ENCODE measurements around the gene OAT. TPM values are rescaled to one million over a fixed set of nuclear protein-coding genes. Genes with fewer than 3 reads are reported as not detected.

The OAT gene
- total and polyA plus RNA-seq, 8 donors = 9.9 to 35.5 (median 20.5) TPM

DNA sequence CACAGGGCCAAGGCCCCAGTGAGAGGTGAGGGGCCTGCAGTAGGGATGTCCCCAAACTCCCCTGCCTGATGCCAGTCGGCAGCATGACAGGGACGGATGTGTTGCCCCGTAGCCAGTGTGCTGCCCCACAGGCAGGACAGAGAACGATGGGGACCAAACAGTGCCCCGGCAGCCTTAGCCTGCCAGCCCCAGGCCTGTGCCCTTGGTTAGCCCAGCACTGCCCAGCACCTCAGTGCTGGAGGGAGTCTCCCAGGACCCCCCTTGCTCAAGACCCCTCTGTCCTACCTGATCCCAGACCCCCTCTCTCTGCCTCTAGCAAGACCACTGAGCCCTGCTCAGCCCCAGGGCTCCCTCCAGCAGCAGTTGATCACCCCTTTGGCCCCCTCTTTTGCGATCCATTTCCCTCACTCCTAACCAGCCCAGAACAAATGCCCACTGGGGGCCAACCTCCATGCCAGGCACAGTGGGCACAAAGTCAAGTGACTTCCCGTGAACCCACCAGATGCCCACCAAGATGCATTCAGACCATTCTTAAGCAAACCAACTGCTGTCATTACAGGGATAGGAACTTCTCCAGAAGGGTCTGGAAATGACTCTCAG, 34.0 kb downstream of the OAT start:
- 64 to 82% methylated on average over 7 of the region's 7 CpGs for WGBS, 2 donors
- H3K4me1 ChIP-seq = no peaks in the 10 kb centered on the region
- intact Hi-C loops (cut with DNase I) = loop anchor here in 1 of 3 donors (5.0 kb wide), 1 partner anchor 387 kb away; no protein-coding TSS in a partner anchor
- no peak for ATAC-seq
- H3K36me3 ChIP-seq = no peaks in the 10 kb centered on the region
- H3K4me3 ChIP-seq = no peak overlapping the region
- no peak for FAIRE-seq
- TF ChIP-seq, protein P1, sequence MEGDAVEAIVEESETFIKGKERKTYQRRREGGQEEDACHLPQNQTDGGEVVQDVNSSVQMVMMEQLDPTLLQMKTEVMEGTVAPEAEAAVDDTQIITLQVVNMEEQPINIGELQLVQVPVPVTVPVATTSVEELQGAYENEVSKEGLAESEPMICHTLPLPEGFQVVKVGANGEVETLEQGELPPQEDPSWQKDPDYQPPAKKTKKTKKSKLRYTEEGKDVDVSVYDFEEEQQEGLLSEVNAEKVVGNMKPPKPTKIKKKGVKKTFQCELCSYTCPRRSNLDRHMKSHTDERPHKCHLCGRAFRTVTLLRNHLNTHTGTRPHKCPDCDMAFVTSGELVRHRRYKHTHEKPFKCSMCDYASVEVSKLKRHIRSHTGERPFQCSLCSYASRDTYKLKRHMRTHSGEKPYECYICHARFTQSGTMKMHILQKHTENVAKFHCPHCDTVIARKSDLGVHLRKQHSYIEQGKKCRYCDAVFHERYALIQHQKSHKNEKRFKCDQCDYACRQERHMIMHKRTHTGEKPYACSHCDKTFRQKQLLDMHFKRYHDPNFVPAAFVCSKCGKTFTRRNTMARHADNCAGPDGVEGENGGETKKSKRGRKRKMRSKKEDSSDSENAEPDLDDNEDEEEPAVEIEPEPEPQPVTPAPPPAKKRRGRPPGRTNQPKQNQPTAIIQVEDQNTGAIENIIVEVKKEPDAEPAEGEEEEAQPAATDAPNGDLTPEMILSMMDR (IDR thresholded peaks at IDR 0.05) = no peak
- no peaks in the 10 kb centered on the region for H3K27me3 ChIP-seq
- no peaks in the 10 kb centered on the region for H3K9me3 ChIP-seq
- no peak for DNase-seq
- H3K27ac ChIP-seq = no peak overlapping the region

DNA sequence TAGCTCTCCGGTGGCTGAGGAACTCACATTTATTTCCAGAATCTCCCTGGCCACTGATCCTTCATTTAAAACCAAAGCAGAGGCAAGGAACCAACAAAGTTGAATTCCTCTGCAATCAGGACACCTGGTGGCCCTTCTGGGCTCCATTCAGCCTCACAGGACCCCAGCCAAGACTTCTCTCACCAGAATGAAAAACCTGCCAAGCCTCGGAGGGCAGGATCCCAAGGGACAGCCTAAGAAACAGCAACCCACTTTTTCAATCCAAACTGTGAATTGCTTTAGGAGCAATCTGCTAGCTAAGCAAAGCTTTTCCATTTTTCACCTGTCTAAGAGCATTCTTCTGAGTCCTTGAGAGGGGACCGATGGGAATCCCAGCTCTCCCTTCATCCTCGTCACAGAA, 34.6 kb downstream of the OAT start:
- DNase-seq = no peak
- Histone ChIP-seq H3K27me3 (no peaks in the 10 kb centered on the region), H3K36me3 (no peaks in the 10 kb centered on the region), H3K4me1 (no peaks in the 10 kb centered on the region), H3K9me3 (no peaks in the 10 kb centered on the region), H3K4me3 (no peak overlapping the region), H3K27ac (no peak overlapping the region)
- TF ChIP-seq, protein P1 (IDR thresholded peaks at IDR 0.05) = no peak
- intact Hi-C loops (cut with DNase I) = no loop called here
- FAIRE-seq = no peak
- WGBS, 2 donors = 55 to 59% methylated on average over 4 of the region's 4 CpGs
- no peak for ATAC-seq

DNA sequence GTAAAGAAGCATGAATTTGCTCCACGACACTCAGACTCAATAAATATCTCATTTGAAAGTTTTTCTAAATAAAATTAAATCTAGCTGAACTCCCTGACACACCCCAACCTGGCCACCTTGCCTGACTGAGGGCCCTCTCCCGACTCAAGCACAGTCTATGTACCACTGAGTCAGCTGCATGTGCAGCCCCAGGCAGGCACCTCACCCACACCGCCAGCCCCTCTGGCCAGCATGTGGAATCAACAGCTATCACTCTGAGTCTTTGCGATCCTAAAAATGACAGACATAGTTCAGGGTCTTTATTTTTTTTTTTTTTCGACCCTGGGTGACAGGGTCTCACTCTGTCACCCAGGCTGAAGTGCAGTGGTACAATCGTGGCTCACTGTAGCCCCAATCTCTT, 35.2 kb downstream of the OAT start:
- TF ChIP-seq, protein P1 (IDR thresholded peaks at IDR 0.05) = no peak
- no peak overlapping the region for H3K4me3 ChIP-seq
- WGBS, 2 donors = 54 to 56% methylated on average over 6 of the region's 6 CpGs
- H3K27ac ChIP-seq = no peak overlapping the region
- H3K9me3 ChIP-seq = no peaks in the 10 kb centered on the region
- ATAC-seq = no peak
- DNase-seq = no peak
- no peak for FAIRE-seq
- intact Hi-C loops (cut with DNase I) = no loop called here
- no peaks in the 10 kb centered on the region for H3K4me1 ChIP-seq
- no peaks in the 10 kb centered on the region for H3K27me3 ChIP-seq
- no peaks in the 10 kb centered on the region for H3K36me3 ChIP-seq

DNA sequence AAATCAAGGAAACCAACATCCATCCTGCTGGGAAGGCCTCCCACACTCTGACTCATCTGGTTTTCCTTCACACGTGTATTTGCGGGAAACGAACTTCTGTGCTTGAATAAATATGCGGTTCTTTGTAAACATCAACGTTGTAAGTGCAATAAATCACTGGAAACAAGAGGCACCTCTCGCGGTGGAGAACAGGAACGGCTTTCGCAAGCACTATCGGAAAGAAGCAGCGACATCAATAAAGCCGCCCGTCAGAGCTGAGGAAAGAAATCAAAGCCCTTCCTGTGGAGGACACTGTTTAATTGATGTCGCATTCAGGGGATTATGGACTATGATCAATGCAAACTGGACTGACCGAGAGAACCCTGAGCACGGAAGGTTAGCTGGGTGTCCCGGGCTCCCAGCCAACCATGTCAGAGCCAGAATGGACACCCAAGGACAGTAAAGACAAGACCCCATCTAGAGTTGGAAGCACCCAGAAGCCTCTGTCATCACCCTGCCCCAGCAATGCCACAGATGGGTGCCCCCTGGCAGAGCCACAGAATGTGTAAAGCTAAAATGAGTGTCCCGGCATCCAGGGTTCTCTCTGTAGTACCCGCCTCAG, 37.6 kb downstream of the OAT start:
- FAIRE-seq = no peak
- H3K9me3 ChIP-seq = no peaks in the 10 kb centered on the region
- intact Hi-C loops (cut with DNase I) = no loop called here
- no peaks in the 10 kb centered on the region for H3K4me1 ChIP-seq
- ATAC-seq = peak in 1 of 4 donors; percentile 51
- no peaks in the 10 kb centered on the region for H3K27me3 ChIP-seq
- TF ChIP-seq, protein P1 (IDR thresholded peaks at IDR 0.05) = no peak
- no peaks in the 10 kb centered on the region for H3K36me3 ChIP-seq
- WGBS, 2 donors = 11 to 14% methylated on average over 19 of the region's 19 CpGs
- no peak for DNase-seq
- H3K4me3 ChIP-seq = no peak overlapping the region
- H3K27ac ChIP-seq = no peak overlapping the region
